ENCODE data around the gene NTNG2. TPM values are rescaled to one million over a fixed set of nuclear protein-coding genes. Genes with fewer than 3 reads are reported as not detected.

NTNG2 gene
- total RNA-seq, 2 donors from 2014 or later, result 0.26 to 2.0 TPM

DNA sequence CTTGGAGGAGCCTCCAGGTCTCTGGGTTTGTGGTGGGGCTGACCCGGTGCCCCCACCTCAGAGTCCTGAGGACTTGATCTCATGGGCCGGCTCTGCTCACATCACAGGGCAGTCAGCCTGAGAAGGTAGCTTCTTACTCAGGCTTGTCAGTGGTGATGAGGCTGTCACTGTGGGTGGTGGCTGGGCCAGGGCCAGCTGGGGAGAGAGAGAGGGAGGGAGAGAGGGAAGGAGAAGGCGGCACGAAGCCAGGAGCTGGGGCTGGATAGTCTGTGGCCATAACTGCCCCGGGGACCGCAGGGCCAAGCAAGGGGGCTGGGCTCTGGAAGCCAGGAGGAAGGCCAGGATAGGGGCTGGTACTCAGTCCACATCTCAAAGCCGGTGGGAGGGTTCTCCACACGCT lies 6.5 kb downstream of the NTNG2 start:
- Histone ChIP-seq H3K4me3 (no peak overlapping the region), H3K9me3 (no peaks in the 10 kb centered on the region), H3K36me3 (replicated peaks in 1 of 2; ENCODE audit: insufficient read depth in 1 of 2, low read depth in 2 of 2) (no peaks in the 10 kb centered on the region), H3K4me1 (peaks cover 36% of the 10 kb centered on the region), H3K27me3 (peaks cover 0 to 11% of the 10 kb centered on the region in 2 donors), H3K27ac (no peak overlapping the region)
- DNase-seq (peak in 3 of 4 donors; percentile 46 to 70 (median 65)), ATAC-seq (no peak)
- intact Hi-C loops (cut with DNase I), result no loop called here
- TF ChIP-seq, protein P1, sequence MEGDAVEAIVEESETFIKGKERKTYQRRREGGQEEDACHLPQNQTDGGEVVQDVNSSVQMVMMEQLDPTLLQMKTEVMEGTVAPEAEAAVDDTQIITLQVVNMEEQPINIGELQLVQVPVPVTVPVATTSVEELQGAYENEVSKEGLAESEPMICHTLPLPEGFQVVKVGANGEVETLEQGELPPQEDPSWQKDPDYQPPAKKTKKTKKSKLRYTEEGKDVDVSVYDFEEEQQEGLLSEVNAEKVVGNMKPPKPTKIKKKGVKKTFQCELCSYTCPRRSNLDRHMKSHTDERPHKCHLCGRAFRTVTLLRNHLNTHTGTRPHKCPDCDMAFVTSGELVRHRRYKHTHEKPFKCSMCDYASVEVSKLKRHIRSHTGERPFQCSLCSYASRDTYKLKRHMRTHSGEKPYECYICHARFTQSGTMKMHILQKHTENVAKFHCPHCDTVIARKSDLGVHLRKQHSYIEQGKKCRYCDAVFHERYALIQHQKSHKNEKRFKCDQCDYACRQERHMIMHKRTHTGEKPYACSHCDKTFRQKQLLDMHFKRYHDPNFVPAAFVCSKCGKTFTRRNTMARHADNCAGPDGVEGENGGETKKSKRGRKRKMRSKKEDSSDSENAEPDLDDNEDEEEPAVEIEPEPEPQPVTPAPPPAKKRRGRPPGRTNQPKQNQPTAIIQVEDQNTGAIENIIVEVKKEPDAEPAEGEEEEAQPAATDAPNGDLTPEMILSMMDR (IDR thresholded peaks at IDR 0.05), result no peak
- TF ChIP-seq POLR2A (IDR thresholded peaks at IDR 0.05), result no peak
- WGBS, 2 donors, result 35 to 50% methylated on average over 8 of the region's 8 CpGs

DNA sequence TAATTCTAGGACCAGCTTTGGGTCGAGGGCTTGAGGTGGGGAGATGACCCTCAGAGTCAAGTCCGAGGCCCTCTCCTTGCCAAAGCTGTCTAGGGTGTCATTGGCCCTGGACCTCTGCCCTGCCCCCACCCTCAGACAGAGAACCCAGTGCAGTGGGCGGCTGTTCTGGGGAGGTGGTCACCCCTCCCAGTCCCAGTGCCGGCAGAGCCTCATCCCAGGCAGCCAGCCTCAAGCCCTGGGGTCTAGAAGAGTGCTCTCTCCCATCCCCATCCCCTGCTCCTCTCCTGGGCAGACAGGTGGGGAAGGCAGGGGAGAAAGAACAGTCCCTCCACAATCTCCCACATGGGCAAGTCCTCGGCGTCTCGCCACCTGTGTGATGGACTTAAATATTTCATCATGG lies 7.0 kb downstream of the NTNG2 start:
- WGBS, 2 donors, result 10 to 38% methylated on average over 2 to 7 of the region's 7 CpGs
- H3K27me3 ChIP-seq, result peaks cover 0 to 6% of the 10 kb centered on the region in 2 donors
- TF ChIP-seq, protein P1 (IDR thresholded peaks at IDR 0.05), result no peak
- no peak for TF ChIP-seq POLR2A (IDR thresholded peaks at IDR 0.05)
- no peak for DNase-seq
- H3K4me3 ChIP-seq, result no peak overlapping the region
- no peak overlapping the region for H3K27ac ChIP-seq
- H3K4me1 ChIP-seq, result peaks cover 31% of the 10 kb centered on the region
- no peaks in the 10 kb centered on the region for H3K36me3 ChIP-seq (replicated peaks in 1 of 2; ENCODE audit: insufficient read depth in 1 of 2, low read depth in 2 of 2)
- ATAC-seq, result no peak
- no peaks in the 10 kb centered on the region for H3K9me3 ChIP-seq
- intact Hi-C loops (cut with DNase I), result no loop called here

DNA sequence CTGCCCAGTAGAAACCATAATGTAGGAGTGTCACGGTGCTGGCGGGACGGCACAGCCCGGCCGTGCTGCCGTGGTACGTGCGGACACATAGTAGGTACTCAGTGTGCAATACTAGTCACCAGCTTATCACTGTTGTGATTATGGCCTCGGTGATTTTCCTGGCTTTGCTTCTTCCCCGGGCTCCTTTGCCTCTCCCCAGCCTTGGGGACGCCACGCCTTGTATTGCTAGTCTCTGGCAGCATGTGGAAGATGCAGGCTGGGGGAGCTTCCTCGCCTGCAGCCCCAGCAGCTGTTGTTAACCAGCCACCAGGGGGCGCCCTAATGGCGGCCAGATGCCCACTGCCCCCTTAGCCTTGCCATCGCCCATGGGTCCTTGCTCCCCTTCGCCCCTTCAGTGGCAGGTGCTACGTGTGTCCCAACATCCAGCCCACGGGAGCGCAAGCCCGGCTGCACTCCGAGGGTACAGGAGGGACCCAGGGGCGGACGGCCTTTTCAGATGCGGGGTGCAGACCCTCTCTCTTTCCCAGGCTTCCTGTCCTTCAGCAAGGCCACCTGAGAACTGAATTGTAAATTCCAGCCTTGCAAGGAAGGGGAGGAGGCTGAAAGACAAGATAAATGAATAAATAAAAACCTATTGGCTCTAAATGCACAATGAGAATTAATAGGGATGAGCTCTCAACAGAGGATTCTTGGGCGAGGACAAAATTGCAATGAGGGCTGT lies 8.0 kb downstream of the NTNG2 start:
- ATAC-seq, result peak; percentile 47
- H3K36me3 ChIP-seq (replicated peaks in 1 of 2; ENCODE audit: insufficient read depth in 1 of 2, low read depth in 2 of 2), result no peaks in the 10 kb centered on the region
- no peaks in the 10 kb centered on the region for H3K9me3 ChIP-seq
- no peak for TF ChIP-seq POLR2A (IDR thresholded peaks at IDR 0.05)
- TF ChIP-seq, protein P1 (IDR thresholded peaks at IDR 0.05), result peak; percentile 57 to 81 (median 68)
- no peaks in the 10 kb centered on the region for H3K27me3 ChIP-seq
- H3K27ac ChIP-seq, result no peak overlapping the region
- intact Hi-C loops (cut with DNase I), result loop anchor here (5.0 kb wide), 1 partner anchor 62 kb away; no protein-coding TSS in a partner anchor
- H3K4me3 ChIP-seq, result no peak overlapping the region
- WGBS, 2 donors, result 38 to 44% methylated on average over 19 to 26 of the region's 26 CpGs
- peaks cover 21% of the 10 kb centered on the region for H3K4me1 ChIP-seq
- DNase-seq, result peak; percentile 57 to 67 (median 60)

DNA sequence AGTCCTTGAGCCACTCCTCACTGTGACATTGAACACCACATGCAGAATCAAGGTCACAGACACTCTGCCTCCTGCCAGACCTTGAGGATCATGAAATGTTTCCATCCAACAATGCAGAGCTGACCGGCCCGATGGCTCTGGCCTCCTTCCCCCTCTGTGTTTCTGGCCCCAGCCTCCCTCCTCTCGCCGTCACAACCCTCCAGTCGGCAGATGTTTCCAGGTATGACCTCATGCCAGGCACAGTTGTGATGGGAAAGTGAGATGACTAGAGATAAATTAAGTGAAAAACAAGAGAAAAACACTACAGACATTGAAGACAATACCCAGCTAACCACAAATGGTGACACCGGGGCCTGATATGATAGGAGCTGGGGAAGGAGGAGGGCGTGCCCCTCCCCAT lies 9.8 kb downstream of the NTNG2 start:
- no peaks in the 10 kb centered on the region for H3K9me3 ChIP-seq
- TF ChIP-seq POLR2A (IDR thresholded peaks at IDR 0.05), result no peak
- TF ChIP-seq, protein P1 (IDR thresholded peaks at IDR 0.05), result no peak
- no peaks in the 10 kb centered on the region for H3K27me3 ChIP-seq
- no peak overlapping the region for H3K4me3 ChIP-seq
- H3K27ac ChIP-seq, result no peak overlapping the region
- peaks cover 12% of the 10 kb centered on the region for H3K4me1 ChIP-seq
- DNase-seq (no peak), ATAC-seq (no peak)
- 48 to 49% methylated on average over 7 of the region's 7 CpGs for WGBS, 2 donors
- intact Hi-C loops (cut with DNase I), result loop anchor here (5.0 kb wide), 1 partner anchor 61 kb away; no protein-coding TSS in a partner anchor
- no peaks in the 10 kb centered on the region for H3K36me3 ChIP-seq (replicated peaks in 1 of 2; ENCODE audit: insufficient read depth in 1 of 2, low read depth in 2 of 2)

DNA sequence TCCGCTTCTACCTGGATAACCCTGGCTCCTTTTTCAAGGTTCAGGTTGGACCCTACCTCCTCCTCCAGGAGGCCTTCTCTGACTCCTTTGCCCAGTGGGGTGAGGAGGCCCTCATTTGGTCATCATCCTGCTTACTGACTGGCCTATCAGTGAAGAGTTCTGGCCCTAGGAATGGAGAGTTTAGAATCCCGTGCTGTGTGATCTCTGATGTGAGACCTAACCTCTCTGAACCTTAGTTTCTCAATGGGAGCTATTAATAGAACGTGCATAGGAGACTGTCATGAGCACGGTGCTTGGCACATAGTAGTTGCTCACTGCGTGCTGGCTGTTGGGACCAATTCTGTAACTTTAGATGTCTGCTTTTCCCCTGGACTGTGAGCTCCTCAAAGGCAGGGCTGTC lies 10.3 kb downstream of the NTNG2 start:
- 74 to 75% methylated on average over 5 of the region's 5 CpGs for WGBS, 2 donors
- intact Hi-C loops (cut with DNase I), result loop anchor here (5.0 kb wide), 1 partner anchor 60 kb away; no protein-coding TSS in a partner anchor
- H3K27ac ChIP-seq, result no peak overlapping the region

More for the DNA sequence above, 10.3 kb downstream of the NTNG2 start:
- Histone ChIP-seq H3K4me1 (peaks cover 12% of the 10 kb centered on the region), H3K9me3 (no peaks in the 10 kb centered on the region), H3K36me3 (replicated peaks in 1 of 2; ENCODE audit: insufficient read depth in 1 of 2, low read depth in 2 of 2) (no peaks in the 10 kb centered on the region), H3K4me3 (no peak overlapping the region), H3K27me3 (no peaks in the 10 kb centered on the region)
- TF ChIP-seq, protein P1 (IDR thresholded peaks at IDR 0.05), result no peak
- TF ChIP-seq POLR2A (IDR thresholded peaks at IDR 0.05), result no peak
- ATAC-seq (no peak), DNase-seq (no peak)

Measured in body of pancreas (tissue), 4 donors.